ENCODE results near the gene TAS2R1. TPM values are rescaled to one million over a fixed set of nuclear protein-coding genes. Genes with fewer than 3 reads are reported as not detected.

TAS2R1 gene
- total RNA-seq, 1 experiment from 2014 or later = 0.82 TPM

DNA sequence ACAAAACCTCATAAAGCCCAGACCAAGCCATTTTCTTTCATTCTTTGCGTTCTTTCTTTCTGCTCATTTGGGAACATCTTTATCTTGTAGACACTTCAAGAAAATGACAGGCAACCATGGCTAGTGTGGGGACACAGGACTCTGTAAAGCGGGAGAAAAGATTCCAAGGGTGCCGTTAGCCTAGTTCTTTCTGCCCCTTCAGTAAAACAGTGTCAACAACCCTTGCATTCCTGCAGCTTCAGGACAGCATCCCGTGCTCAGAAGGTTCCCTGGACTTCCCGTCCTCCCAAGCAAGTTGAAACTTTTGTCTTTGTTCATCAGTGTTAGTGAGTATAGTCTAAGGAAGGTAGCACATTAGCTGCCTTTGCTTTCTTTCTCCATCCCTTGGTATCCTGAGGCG, 41.9 kb downstream of the TAS2R1 start:
- peaks cover 2% of the 10 kb centered on the region; the same call in 1 of the 2 replicates for H3K9me3 ChIP-seq
- DNase-seq = no peak
- H3K4me1 ChIP-seq = no peaks in the 10 kb centered on the region
- no peaks in the 10 kb centered on the region for H3K27me3 ChIP-seq (replicated peaks; ENCODE audit: control insufficient read depth, insufficient read depth, low read length)
- H3K4me3 ChIP-seq (ENCODE audit: low read depth, low read length) = no peak overlapping the region
- intact Hi-C loops (cut with micrococcal nuclease; ENCODE audit: unreplicated experiment) = no loop called here
- TF ChIP-seq CTCF (IDR thresholded peaks at IDR 0.05; ENCODE audit: insufficient read depth in 1 of 2, low read depth in 1 of 2, low read length in 1 of 2, severe bottlenecking in 1 of 2, unreplicated experiment in 1 of 2) = no peak
- Mint-ChIP-seq H3K36me3 (ENCODE audit: insufficient read depth, unreplicated experiment) (no peaks in the 10 kb centered on the region), H3K9me3 (ENCODE audit: unreplicated experiment) (peaks cover 11% of the 10 kb centered on the region), H3K27me3 (ENCODE audit: insufficient read depth, unreplicated experiment) (no peaks in the 10 kb centered on the region), H3K27ac (ENCODE audit: unreplicated experiment) (no peak overlapping the region), H3K4me1 (ENCODE audit: low read depth, unreplicated experiment) (no peaks in the 10 kb centered on the region), H3K4me3 (ENCODE audit: unreplicated experiment) (no peak overlapping the region)
- no peaks in the 10 kb centered on the region for H3K36me3 ChIP-seq (ENCODE audit: control insufficient read depth, insufficient read depth, low read length)
- ChIA-PET POLR2A (no interaction called here), CTCF (no interaction called here)
- no TSS peak for BruUV-seq (replicated peaks)

DNA sequence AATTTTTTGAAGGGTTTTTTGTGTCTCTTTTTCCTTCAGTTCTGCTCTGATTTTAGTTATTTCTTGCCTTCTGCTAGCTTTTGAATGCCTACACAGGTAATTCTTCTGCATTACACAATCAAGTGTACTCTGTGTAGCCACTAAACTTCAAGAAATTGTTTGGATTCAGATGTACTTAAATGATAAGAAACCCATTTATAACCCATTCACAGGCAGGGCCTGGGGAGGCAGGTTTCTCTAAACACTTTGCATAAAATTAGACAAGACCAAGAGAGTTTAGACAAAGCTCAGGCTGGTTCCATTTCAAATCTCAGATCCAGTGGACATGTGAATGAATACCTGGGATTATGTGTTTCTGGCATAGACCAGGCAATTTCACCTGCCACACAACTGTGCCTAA, 43.0 kb downstream of the TAS2R1 start:
- H3K9me3 Mint-ChIP-seq (ENCODE audit: unreplicated experiment) = peaks cover 11% of the 10 kb centered on the region
- no peak overlapping the region for H3K27ac Mint-ChIP-seq (ENCODE audit: unreplicated experiment)
- POLR2A ChIA-PET = no interaction called here
- no peaks in the 10 kb centered on the region for H3K36me3 Mint-ChIP-seq (ENCODE audit: insufficient read depth, unreplicated experiment)
- BruUV-seq (replicated peaks) = no TSS peak
- peak in 1 of 2 experiments; percentile 5 for DNase-seq
- TF ChIP-seq CTCF (IDR thresholded peaks at IDR 0.05; ENCODE audit: insufficient read depth in 1 of 2, low read depth in 1 of 2, low read length in 1 of 2, severe bottlenecking in 1 of 2, unreplicated experiment in 1 of 2) = no peak
- Histone ChIP-seq H3K4me1 (no peaks in the 10 kb centered on the region), H3K27me3 (replicated peaks; ENCODE audit: control insufficient read depth, insufficient read depth, low read length) (no peaks in the 10 kb centered on the region), H3K9me3 (peaks cover 4% of the 10 kb centered on the region; the same call in 1 of the 2 replicates), H3K36me3 (ENCODE audit: control insufficient read depth, insufficient read depth, low read length) (no peaks in the 10 kb centered on the region), H3K4me3 (ENCODE audit: low read depth, low read length) (no peak overlapping the region)
- H3K27me3 Mint-ChIP-seq (ENCODE audit: insufficient read depth, unreplicated experiment) = no peaks in the 10 kb centered on the region
- CTCF ChIA-PET = no interaction called here
- no peak overlapping the region for H3K4me3 Mint-ChIP-seq (ENCODE audit: unreplicated experiment)
- intact Hi-C loops (cut with micrococcal nuclease; ENCODE audit: unreplicated experiment) = no loop called here
- H3K4me1 Mint-ChIP-seq (ENCODE audit: low read depth, unreplicated experiment) = no peaks in the 10 kb centered on the region

DNA sequence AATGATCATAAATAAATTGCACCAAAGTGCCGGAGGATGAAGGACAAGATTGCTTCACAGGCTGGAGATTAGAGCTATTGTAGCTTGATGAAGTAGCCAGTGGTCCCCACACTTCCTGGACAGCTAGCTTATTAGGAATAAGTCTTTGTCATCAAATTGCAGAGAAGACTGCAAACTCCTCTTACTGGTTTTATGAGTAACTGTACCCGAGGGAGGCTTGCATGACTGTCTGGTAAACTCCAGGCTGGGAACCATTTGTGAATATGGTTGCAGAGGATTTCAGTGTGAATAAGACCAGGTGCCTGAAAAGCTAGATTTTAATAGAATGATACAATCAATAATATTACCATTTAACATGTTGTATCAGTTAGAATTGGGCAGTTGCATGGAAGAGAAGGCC, 47.7 kb downstream of the TAS2R1 start:
- no peaks in the 10 kb centered on the region for H3K27me3 Mint-ChIP-seq (ENCODE audit: insufficient read depth, unreplicated experiment)

More for the DNA sequence above, 47.7 kb downstream of the TAS2R1 start:
- TF ChIP-seq CTCF (IDR thresholded peaks at IDR 0.05; ENCODE audit: insufficient read depth in 1 of 2, low read depth in 1 of 2, low read length in 1 of 2, severe bottlenecking in 1 of 2, unreplicated experiment in 1 of 2) = no peak
- no peaks in the 10 kb centered on the region for H3K9me3 Mint-ChIP-seq (ENCODE audit: unreplicated experiment)
- POLR2A ChIA-PET = no interaction called here
- CTCF ChIA-PET = no interaction called here
- no peak overlapping the region for H3K4me3 ChIP-seq (ENCODE audit: low read depth, low read length)
- no peaks in the 10 kb centered on the region for H3K4me1 ChIP-seq
- H3K9me3 ChIP-seq = peaks cover 4% of the 10 kb centered on the region
- no peaks in the 10 kb centered on the region for H3K4me1 Mint-ChIP-seq (ENCODE audit: low read depth, unreplicated experiment)
- DNase-seq = no peak
- BruUV-seq (replicated peaks) = no TSS peak
- H3K27ac Mint-ChIP-seq (ENCODE audit: unreplicated experiment) = no peak overlapping the region
- H3K27me3 ChIP-seq (replicated peaks; ENCODE audit: control insufficient read depth, insufficient read depth, low read length) = no peaks in the 10 kb centered on the region
- H3K36me3 Mint-ChIP-seq (ENCODE audit: insufficient read depth, unreplicated experiment) = no peaks in the 10 kb centered on the region
- intact Hi-C loops (cut with micrococcal nuclease; ENCODE audit: unreplicated experiment) = no loop called here
- no peaks in the 10 kb centered on the region for H3K36me3 ChIP-seq (ENCODE audit: control insufficient read depth, insufficient read depth, low read length)
- no peak overlapping the region for H3K4me3 Mint-ChIP-seq (ENCODE audit: unreplicated experiment)

Other genes starting within 250 kb of the TAS2R1 start
- 27.4 and 34.3 TPM in 2 replicates for gene SEMA5A, start 84.3 kb downstream of the TAS2R1 start, total RNA-seq (2022)